ENCODE results near the gene PLCB2.

Gene PLCB2

DNA sequence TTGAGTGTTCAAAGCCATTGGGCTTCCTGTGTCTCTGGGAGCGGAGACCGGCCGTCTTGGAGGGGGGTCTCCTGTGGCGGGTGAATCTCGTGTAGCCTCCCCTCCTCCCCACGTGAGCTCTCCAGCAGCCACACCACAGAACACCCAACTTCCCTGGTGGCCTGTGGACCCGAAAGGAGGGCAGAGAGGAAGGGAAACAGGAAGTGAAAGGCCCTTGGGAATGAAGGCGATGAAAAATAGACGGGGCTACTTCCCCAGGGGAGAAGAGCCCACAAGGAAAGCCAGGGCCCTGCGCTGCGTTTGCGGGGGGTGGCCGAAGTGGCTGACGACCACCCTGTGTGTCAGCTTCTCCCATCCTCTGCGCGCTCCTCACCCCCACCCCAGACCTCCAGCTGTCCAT lies 30.3 kb downstream of the PLCB2 start:
- TF ChIP-seq TEAD4 (IDR thresholded peaks at IDR 0.05) (no peak), RAD21 (IDR thresholded peaks at IDR 0.05; ENCODE audit: low read depth) (no peak), YY1 (IDR thresholded peaks at IDR 0.05; ENCODE audit: low read depth) (no peak), FOXM1 (IDR thresholded peaks at IDR 0.05; ENCODE audit: borderline replicate concordance, low read depth) (no peak), TAF1 (IDR thresholded peaks at IDR 0.05; ENCODE audit: low read depth) (no peak), NFIC (IDR thresholded peaks at IDR 0.05) (no peak), CREB1 (IDR thresholded peaks at IDR 0.05; ENCODE audit: low read depth) (no peak), REST (IDR thresholded peaks at IDR 0.05; ENCODE audit: low read depth) (no peak), ZBTB7A (IDR thresholded peaks at IDR 0.05; ENCODE audit: low read depth) (no peak), EP300 (IDR thresholded peaks at IDR 0.05; ENCODE audit: borderline replicate concordance) (no peak), MAX (IDR thresholded peaks at IDR 0.05) (no peak), EGR1 (IDR thresholded peaks at IDR 0.05) (no peak)
- TF ChIP-seq, protein P1, sequence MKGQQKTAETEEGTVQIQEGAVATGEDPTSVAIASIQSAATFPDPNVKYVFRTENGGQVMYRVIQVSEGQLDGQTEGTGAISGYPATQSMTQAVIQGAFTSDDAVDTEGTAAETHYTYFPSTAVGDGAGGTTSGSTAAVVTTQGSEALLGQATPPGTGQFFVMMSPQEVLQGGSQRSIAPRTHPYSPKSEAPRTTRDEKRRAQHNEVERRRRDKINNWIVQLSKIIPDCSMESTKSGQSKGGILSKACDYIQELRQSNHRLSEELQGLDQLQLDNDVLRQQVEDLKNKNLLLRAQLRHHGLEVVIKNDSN (IDR thresholded peaks at IDR 0.05) = no peak

DNA sequence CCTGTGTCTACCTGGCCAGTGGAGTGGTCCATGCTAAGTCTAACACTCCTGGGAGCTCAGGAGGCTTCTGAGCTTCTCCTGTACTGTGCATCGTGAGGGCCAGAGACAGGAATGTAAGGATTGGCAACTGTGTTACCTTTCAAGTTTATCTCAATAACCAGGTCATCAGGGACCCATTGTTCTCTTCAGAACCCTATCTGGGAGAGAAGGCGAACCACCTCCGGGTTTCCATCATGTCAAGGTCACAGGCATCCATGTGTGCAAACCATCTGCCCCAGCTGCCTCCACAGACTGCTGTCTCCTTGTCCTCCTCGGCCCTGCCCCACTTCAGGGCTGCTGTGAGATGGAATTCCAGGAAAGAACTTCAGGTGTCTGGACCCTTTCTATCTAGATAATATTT lies 30.8 kb downstream of the PLCB2 start:
- TF ChIP-seq ZBTB7A (IDR thresholded peaks at IDR 0.05; ENCODE audit: low read depth) (no peak), RAD21 (IDR thresholded peaks at IDR 0.05; ENCODE audit: low read depth) (no peak), TAF1 (IDR thresholded peaks at IDR 0.05; ENCODE audit: low read depth) (no peak), EGR1 (IDR thresholded peaks at IDR 0.05) (no peak), CEBPB (IDR thresholded peaks at IDR 0.05) (no peak), FOXM1 (IDR thresholded peaks at IDR 0.05; ENCODE audit: borderline replicate concordance, low read depth) (no peak), REST (IDR thresholded peaks at IDR 0.05; ENCODE audit: low read depth) (no peak), YY1 (IDR thresholded peaks at IDR 0.05; ENCODE audit: low read depth) (no peak), MAX (IDR thresholded peaks at IDR 0.05) (no peak), NFIC (IDR thresholded peaks at IDR 0.05) (no peak), TEAD4 (IDR thresholded peaks at IDR 0.05) (no peak), EP300 (IDR thresholded peaks at IDR 0.05; ENCODE audit: borderline replicate concordance) (no peak), CREB1 (IDR thresholded peaks at IDR 0.05; ENCODE audit: low read depth) (no peak), TCF12 (IDR thresholded peaks at IDR 0.05; ENCODE audit: low read depth) (no peak)
- TF ChIP-seq, protein P1 (IDR thresholded peaks at IDR 0.05) = no peak

- no peak for TF ChIP-seq MAX (IDR thresholded peaks at IDR 0.05)
- no peak for TF ChIP-seq TEAD4 (IDR thresholded peaks at IDR 0.05)
- no peak for TF ChIP-seq ZBTB7A (IDR thresholded peaks at IDR 0.05; ENCODE audit: low read depth)
- no peak for TF ChIP-seq TAF1 (IDR thresholded peaks at IDR 0.05; ENCODE audit: low read depth)
- TF ChIP-seq YY1 (IDR thresholded peaks at IDR 0.05; ENCODE audit: low read depth) = no peak
- TF ChIP-seq, protein P1 (IDR thresholded peaks at IDR 0.05) = no peak
- no peak for TF ChIP-seq EP300 (IDR thresholded peaks at IDR 0.05; ENCODE audit: borderline replicate concordance)
- no peak for TF ChIP-seq CEBPB (IDR thresholded peaks at IDR 0.05)
- TF ChIP-seq REST (IDR thresholded peaks at IDR 0.05; ENCODE audit: low read depth) = no peak
- TF ChIP-seq NFIC (IDR thresholded peaks at IDR 0.05) = no peak
- TF ChIP-seq CREB1 (IDR thresholded peaks at IDR 0.05; ENCODE audit: low read depth) = no peak
Measured at GRCh38 chr15:40275954-40276353, 31.8 kb downstream of the PLCB2 start.

- no peak for TF ChIP-seq MAX (IDR thresholded peaks at IDR 0.05)
- TF ChIP-seq, protein P1 (IDR thresholded peaks at IDR 0.05) = no peak
- TF ChIP-seq TEAD4 (IDR thresholded peaks at IDR 0.05) = no peak
- no peak for TF ChIP-seq REST (IDR thresholded peaks at IDR 0.05; ENCODE audit: low read depth)
- TF ChIP-seq TAF1 (IDR thresholded peaks at IDR 0.05; ENCODE audit: low read depth) = no peak
- no peak for TF ChIP-seq RAD21 (IDR thresholded peaks at IDR 0.05; ENCODE audit: low read depth)
- no peak for TF ChIP-seq YY1 (IDR thresholded peaks at IDR 0.05; ENCODE audit: low read depth)
- TF ChIP-seq ZBTB7A (IDR thresholded peaks at IDR 0.05; ENCODE audit: low read depth) = no peak
- no peak for TF ChIP-seq TCF12 (IDR thresholded peaks at IDR 0.05; ENCODE audit: low read depth)
Measured at GRCh38 chr15:40275523-40275922, 32.2 kb downstream of the PLCB2 start.
